PC-9 (cell line): Measurements from ENCODE around the gene KCNJ8.

Experiments
- CTCF ChIP-seq: fragments of 200-600 bp; sonication (generic); conservative IDR thresholded peaks from 2 replicates; pipeline ENCODE4 v1.6.1; 2017; ENCODE audit warnings: mixed run types, antibody characterized with exemption, mild to moderate bottlenecking, moderate library complexity
- EZH2 ChIP-seq: fragments of 200-600 bp; sonication (generic); IDR thresholded peaks from 2 replicates; pipeline ENCODE4 v1.8.0; 2017; ENCODE audit warnings: antibody characterized with exemption, low read depth

GRCh38 chr12:21745258-21745657 is 29.2 kb downstream of the KCNJ8 start:
- no peak for TF ChIP-seq CTCF
- TF ChIP-seq EZH2: no peak
